DND-41 (cell line): ENCODE results near the gene OR6X1.

Experiments
- ATAC-seq: fragments of 200-7000 bp; cut with Tn5 transposase; 3 replicates; pipeline ENCODE4 v1.9.1; 2021; ENCODE audit warnings: low read depth; ENCODE audit not compliant: insufficient read depth
- DNase-seq: peaks from one replicate; pipeline ENCODE4 v3.0.0-alpha.2; 2020
- H2AFZ ChIP-seq: 2 replicates; pipeline ENCODE4 v1.6.0; 2012; ENCODE audit warnings: low read depth, low read length
- H3K27ac ChIP-seq: 2 replicates; pipeline ENCODE4 v1.5.1; 2012; ENCODE audit warnings: low read length, inconsistent platforms
- H3K27me3 ChIP-seq: fragments of 200-600 bp; sonication (generic); 2 replicates; pipeline ENCODE4 v1.6.0; 2012; ENCODE audit warnings: low read length, mild to moderate bottlenecking, inconsistent platforms; ENCODE audit not compliant: insufficient read depth, poor library complexity
- H3K36me3 ChIP-seq: 2 replicates; pipeline ENCODE4 v1.5.1; 2012; ENCODE audit warnings: low read length, inconsistent platforms; ENCODE audit not compliant: insufficient read depth
- H3K4me1 ChIP-seq: 2 replicates; pipeline ENCODE4 v1.5.1; 2012; ENCODE audit warnings: mild to moderate bottlenecking, low read length; ENCODE audit not compliant: insufficient read depth
- H3K4me2 ChIP-seq: 2 replicates; pipeline ENCODE4 v1.6.0; 2012; ENCODE audit warnings: mild to moderate bottlenecking, moderate library complexity, low read length, inconsistent platforms; ENCODE audit not compliant: insufficient read depth
- H3K4me3 ChIP-seq, 2 experiments: fragments of 200-600 bp in 1 of 2; shearing (Covaris generic) in 1 of 2; 2 replicates each; pipeline ENCODE4 v1.5.1; 2012 to 2016; ENCODE audit warnings: inconsistent platforms in 2 of 2, low read length in 2 of 2, mild to moderate bottlenecking in 2 of 2, low read depth in 1 of 2, moderate library complexity in 1 of 2
- H3K79me2 ChIP-seq: 2 replicates; pipeline ENCODE4 v1.6.0; 2012; ENCODE audit warnings: low read length, inconsistent platforms; ENCODE audit not compliant: insufficient read depth
- H3K9ac ChIP-seq: 2 replicates; pipeline ENCODE4 v1.6.0; 2012; ENCODE audit warnings: low read depth, mild to moderate bottlenecking, inconsistent platforms, low read length, moderate library complexity
- H3K9me3 ChIP-seq: 2 replicates; pipeline ENCODE4 v1.5.1; 2012; ENCODE audit warnings: low read length, moderate library complexity, mild to moderate bottlenecking, inconsistent platforms; ENCODE audit not compliant: insufficient read depth, severe bottlenecking
- H4K20me1 ChIP-seq: 2 replicates; pipeline ENCODE4 v1.6.0; 2012; ENCODE audit warnings: low read length; ENCODE audit not compliant: insufficient read depth
- EZH2 ChIP-seq: IDR thresholded peaks from 3 replicates; pipeline ENCODE4 v1.6.1; 2012; ENCODE audit warnings: borderline replicate concordance, low read depth, mild to moderate bottlenecking, moderate library complexity, low read length, inconsistent platforms; ENCODE audit not compliant: severe bottlenecking
- TF ChIP-seq, protein P1 (sequence below): IDR thresholded peaks from 2 replicates; pipeline ENCODE4 v1.5.1; 2012; ENCODE audit warnings: borderline replicate concordance, low read length, moderate library complexity, mild to moderate bottlenecking; ENCODE audit not compliant: poor library complexity, severe bottlenecking; ENCODE audit errors: extremely low read depth

The OR6X1 gene

DNA sequence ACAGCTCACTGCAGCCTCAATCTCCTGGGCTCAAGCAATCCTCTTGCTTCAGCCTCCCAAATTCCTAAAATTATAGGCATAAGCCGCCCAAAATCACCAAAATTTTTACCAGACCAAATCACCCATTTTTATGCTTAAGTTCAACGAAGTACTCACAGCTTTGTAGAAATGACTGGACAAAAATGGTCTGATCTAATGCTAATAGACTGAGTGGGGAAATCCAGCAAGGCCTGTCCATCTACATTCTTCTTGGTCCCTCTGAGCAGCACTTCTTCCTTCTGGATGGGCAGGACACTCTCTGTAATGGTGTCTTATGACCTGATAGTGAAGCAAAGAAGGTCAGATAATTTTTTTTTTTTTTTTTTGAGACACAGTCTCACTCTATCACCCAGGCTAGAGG, 18.7 kb upstream of the OR6X1 start:
- H3K27me3 ChIP-seq = no peaks in the 10 kb centered on the region

DNA sequence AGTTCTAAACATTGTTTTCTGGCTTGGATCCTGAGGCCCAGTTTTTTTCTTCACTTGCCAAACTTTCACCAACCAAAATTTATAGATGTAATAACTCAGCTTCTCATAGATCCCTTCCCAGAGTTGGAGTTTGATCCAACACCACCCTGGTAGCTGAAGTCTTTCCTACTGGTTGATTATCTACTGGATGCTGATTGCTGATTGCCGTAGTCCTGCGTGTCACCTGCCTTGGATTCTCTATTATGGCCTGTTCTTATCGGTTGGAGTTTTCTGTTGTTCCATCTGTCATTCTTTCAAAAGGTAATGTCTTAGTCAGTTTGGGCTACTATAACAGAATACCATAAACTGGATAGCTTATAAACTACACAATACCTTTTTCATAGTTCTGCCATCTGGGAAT, 17.3 kb upstream of the OR6X1 start:
- Histone ChIP-seq H3K4me2 (no peak overlapping the region), H3K27ac (no peak overlapping the region), H3K79me2 (no peaks in the 10 kb centered on the region), H3K4me3 (no peak overlapping the region), H2AFZ (no peak overlapping the region), H3K9ac (no peak overlapping the region), H3K4me1 (no peaks in the 10 kb centered on the region), H3K27me3 (no peaks in the 10 kb centered on the region), H4K20me1 (no peaks in the 10 kb centered on the region), H3K9me3 (no peaks in the 10 kb centered on the region), H3K36me3 (no peaks in the 10 kb centered on the region)
- no peak for ATAC-seq
- DNase-seq = no peak
- TF ChIP-seq EZH2 = no peak
- TF ChIP-seq, protein P1, sequence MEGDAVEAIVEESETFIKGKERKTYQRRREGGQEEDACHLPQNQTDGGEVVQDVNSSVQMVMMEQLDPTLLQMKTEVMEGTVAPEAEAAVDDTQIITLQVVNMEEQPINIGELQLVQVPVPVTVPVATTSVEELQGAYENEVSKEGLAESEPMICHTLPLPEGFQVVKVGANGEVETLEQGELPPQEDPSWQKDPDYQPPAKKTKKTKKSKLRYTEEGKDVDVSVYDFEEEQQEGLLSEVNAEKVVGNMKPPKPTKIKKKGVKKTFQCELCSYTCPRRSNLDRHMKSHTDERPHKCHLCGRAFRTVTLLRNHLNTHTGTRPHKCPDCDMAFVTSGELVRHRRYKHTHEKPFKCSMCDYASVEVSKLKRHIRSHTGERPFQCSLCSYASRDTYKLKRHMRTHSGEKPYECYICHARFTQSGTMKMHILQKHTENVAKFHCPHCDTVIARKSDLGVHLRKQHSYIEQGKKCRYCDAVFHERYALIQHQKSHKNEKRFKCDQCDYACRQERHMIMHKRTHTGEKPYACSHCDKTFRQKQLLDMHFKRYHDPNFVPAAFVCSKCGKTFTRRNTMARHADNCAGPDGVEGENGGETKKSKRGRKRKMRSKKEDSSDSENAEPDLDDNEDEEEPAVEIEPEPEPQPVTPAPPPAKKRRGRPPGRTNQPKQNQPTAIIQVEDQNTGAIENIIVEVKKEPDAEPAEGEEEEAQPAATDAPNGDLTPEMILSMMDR = no peak

More for the DNA sequence above, 18.7 kb upstream of the OR6X1 start:
- no peak overlapping the region for H3K9ac ChIP-seq
- H3K4me3 ChIP-seq = no peak overlapping the region
- no peak for ATAC-seq
- no peaks in the 10 kb centered on the region for H3K79me2 ChIP-seq
- H3K4me2 ChIP-seq = no peak overlapping the region
- H4K20me1 ChIP-seq = no peaks in the 10 kb centered on the region
- DNase-seq = no peak
- no peak overlapping the region for H2AFZ ChIP-seq
- no peaks in the 10 kb centered on the region for H3K36me3 ChIP-seq
- H3K27ac ChIP-seq = no peak overlapping the region
- no peak for TF ChIP-seq EZH2
- TF ChIP-seq, protein P1 = no peak
- no peaks in the 10 kb centered on the region for H3K9me3 ChIP-seq
- H3K4me1 ChIP-seq = no peaks in the 10 kb centered on the region

DNA sequence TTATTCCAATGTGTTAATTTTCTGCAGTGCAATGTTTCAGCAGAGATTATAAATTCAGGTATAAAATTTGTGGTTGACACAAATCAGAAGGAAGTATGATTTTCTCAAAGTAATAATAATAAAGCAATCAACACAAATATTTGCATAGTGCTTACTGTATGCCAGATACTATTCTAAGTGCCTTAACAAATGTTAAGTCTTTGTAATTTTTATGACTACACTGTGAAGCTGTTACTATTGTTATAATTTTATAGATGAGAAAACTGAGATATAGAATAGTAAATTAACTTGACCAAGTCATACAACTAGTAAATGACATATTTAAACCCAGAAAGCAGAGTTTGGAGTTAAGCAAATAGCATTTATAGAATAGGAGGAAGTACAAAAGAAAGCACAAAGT, 16.4 kb upstream of the OR6X1 start:
- Histone ChIP-seq H4K20me1 (no peaks in the 10 kb centered on the region), H3K9ac (no peak overlapping the region), H3K36me3 (no peaks in the 10 kb centered on the region), H3K4me2 (no peak overlapping the region), H3K27ac (no peak overlapping the region), H3K4me3 (no peak overlapping the region), H3K9me3 (no peaks in the 10 kb centered on the region), H3K79me2 (no peaks in the 10 kb centered on the region), H2AFZ (no peak overlapping the region), H3K4me1 (no peaks in the 10 kb centered on the region), H3K27me3 (no peaks in the 10 kb centered on the region)
- DNase-seq = no peak
- no peak for ATAC-seq
- TF ChIP-seq, protein P1 = no peak
- TF ChIP-seq EZH2 = no peak

DNA sequence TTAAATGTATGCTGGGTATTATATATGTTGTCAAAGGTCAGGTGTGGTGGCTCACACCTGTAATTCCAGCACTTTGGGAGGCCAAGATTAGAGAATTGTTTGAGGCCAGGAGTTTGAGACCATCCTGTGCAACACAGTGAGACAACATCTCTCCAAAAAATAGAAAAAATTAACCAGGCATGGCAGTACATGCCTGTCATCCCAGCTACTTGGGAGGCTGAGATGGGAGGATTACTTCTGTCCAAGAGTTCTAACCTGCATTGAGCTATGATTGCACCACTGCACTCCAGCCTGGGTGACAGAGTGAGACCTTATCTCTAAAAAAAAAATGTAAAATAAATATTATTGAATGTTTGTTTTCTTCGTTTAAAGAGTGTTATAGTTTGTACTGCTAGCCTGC, 11.3 kb upstream of the OR6X1 start:
- TF ChIP-seq EZH2 = no peak
- TF ChIP-seq, protein P1 = no peak
- no peak overlapping the region for H3K27ac ChIP-seq
- DNase-seq = no peak
- H3K4me1 ChIP-seq = no peaks in the 10 kb centered on the region
- no peak overlapping the region for H3K4me3 ChIP-seq
- no peaks in the 10 kb centered on the region for H3K79me2 ChIP-seq
- no peak overlapping the region for H2AFZ ChIP-seq
- H4K20me1 ChIP-seq = no peaks in the 10 kb centered on the region
- H3K36me3 ChIP-seq = no peaks in the 10 kb centered on the region
- peaks cover 9% of the 10 kb centered on the region for H3K9me3 ChIP-seq
- no peak for ATAC-seq
- H3K9ac ChIP-seq = no peak overlapping the region
- no peak overlapping the region for H3K4me2 ChIP-seq
- H3K27me3 ChIP-seq = no peaks in the 10 kb centered on the region
